C4-2B (cell line): ENCODE data around the gene ABCB11.

Experiments
- H3K27ac ChIP-seq: fragments of 450-650 bp; 2 replicates; pipeline ENCODE4 v1.5.1; 2017
- ZFX ChIP-seq: fragments of 450-650 bp; IDR thresholded peaks from 2 replicates; pipeline ENCODE4 v1.6.1; 2017
- TF ChIP-seq, protein P1 (sequence below): fragments of 450-650 bp; conservative IDR thresholded peaks from 2 replicates; pipeline ENCODE4 v1.5.1; 2017; ENCODE audit warnings: mild to moderate bottlenecking

The ABCB11 gene

DNA sequence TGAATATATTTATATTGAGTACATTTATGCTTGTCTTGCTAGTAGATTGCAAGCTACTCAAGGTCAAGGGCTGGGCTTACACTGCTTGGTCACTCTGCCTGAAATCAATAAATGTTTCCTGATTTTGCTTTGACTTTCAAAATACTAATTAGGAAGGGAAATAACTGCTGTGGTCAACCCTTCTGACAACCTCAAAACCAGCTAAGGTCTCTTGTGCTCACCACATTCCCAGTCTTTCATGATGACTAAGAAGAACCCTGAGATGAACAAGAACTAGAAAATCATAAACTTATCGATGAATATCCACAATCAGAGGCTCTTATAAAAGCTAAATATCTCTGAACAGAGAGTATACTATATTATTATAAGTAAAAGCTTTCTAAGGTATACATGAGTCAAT lies 33.3 kb downstream of the ABCB11 start:
- no peak overlapping the region for H3K27ac ChIP-seq
- TF ChIP-seq ZFX: no peak
- TF ChIP-seq, protein P1, sequence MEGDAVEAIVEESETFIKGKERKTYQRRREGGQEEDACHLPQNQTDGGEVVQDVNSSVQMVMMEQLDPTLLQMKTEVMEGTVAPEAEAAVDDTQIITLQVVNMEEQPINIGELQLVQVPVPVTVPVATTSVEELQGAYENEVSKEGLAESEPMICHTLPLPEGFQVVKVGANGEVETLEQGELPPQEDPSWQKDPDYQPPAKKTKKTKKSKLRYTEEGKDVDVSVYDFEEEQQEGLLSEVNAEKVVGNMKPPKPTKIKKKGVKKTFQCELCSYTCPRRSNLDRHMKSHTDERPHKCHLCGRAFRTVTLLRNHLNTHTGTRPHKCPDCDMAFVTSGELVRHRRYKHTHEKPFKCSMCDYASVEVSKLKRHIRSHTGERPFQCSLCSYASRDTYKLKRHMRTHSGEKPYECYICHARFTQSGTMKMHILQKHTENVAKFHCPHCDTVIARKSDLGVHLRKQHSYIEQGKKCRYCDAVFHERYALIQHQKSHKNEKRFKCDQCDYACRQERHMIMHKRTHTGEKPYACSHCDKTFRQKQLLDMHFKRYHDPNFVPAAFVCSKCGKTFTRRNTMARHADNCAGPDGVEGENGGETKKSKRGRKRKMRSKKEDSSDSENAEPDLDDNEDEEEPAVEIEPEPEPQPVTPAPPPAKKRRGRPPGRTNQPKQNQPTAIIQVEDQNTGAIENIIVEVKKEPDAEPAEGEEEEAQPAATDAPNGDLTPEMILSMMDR: no peak

GRCh38 chr2:168997118-168997521 lies 34.0 kb downstream of the ABCB11 start:
- TF ChIP-seq ZFX: no peak
- TF ChIP-seq, protein P1: no peak
- no peak overlapping the region for H3K27ac ChIP-seq

GRCh38 chr2:168995744-168996143 lies 35.4 kb downstream of the ABCB11 start:
- no peak overlapping the region for H3K27ac ChIP-seq
- TF ChIP-seq, protein P1: no peak
- TF ChIP-seq ZFX: no peak

- TF ChIP-seq, protein P1: no peak
- TF ChIP-seq ZFX: no peak
- no peak overlapping the region for H3K27ac ChIP-seq
Measured at GRCh38 chr2:168993538-168993937, 37.6 kb downstream of the ABCB11 start.

DNA sequence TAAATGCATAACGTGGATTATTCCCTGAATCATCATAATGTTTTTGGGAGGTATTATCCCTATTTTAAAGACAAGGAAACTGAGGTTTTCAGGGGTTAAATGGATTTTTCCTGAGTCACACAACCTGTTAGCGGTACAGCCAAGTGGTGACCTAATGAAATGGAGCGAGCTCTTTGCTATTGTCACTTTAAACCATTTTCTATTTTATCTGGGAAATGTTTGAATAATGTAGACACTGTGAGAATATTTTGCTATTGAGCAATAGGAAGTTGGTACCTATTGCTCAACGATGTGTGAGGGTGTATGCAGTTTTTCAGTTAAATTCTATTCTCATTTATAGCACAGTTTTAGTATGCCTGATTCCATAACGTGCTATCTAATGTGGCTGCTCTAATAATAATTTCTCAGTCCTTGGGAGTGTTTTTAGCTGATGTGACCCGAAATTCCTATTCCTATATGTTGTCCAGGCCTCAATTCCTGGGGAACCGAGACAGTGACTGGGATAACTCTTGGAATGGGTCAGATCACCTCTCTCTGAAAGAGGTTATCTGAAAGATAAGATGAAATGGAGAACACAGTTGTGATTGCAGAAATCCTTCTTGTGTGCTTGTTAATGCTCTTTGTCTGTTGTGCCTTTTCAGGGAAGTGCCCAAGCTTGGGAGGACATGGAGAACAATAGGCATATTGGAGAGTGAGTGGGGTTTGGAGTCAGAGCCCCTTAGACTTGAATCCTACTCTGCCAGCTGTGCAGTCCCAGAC lies 38.4 kb downstream of the ABCB11 start:
- H3K27ac ChIP-seq: no peak overlapping the region
- TF ChIP-seq, protein P1: no peak
- no peak for TF ChIP-seq ZFX

GRCh38 chr2:168992026-168992425 lies 39.1 kb downstream of the ABCB11 start:
- TF ChIP-seq, protein P1: no peak
- no peak for TF ChIP-seq ZFX
- no peak overlapping the region for H3K27ac ChIP-seq

GRCh38 chr2:168988755-168989154 lies 42.4 kb downstream of the ABCB11 start:
- H3K27ac ChIP-seq: no peak overlapping the region
- TF ChIP-seq ZFX: no peak
- TF ChIP-seq, protein P1: no peak
